ENCODE measurements around the gene APOLD1.

The APOLD1 gene

GRCh38 chr12:12839873-12840579 lies 54.6 kb downstream of the APOLD1 start:
- peak; percentile 76 for DNase-seq (ENCODE audit: low spot score)

GRCh38 chr12:12840580-12840899 lies 55.1 kb downstream of the APOLD1 start:
- no peak for DNase-seq (ENCODE audit: low spot score)
